Raji (cell line): ENCODE measurements around the gene BRI3.

ENCODE experiments used
- POLR2A ChIP-seq: IDR thresholded peaks from 2 replicates; pipeline ENCODE4 v1.6.1; 2011; ENCODE audit warnings: low read depth, low read length, control low read depth; ENCODE audit not compliant: insufficient read depth

The BRI3 gene

DNA sequence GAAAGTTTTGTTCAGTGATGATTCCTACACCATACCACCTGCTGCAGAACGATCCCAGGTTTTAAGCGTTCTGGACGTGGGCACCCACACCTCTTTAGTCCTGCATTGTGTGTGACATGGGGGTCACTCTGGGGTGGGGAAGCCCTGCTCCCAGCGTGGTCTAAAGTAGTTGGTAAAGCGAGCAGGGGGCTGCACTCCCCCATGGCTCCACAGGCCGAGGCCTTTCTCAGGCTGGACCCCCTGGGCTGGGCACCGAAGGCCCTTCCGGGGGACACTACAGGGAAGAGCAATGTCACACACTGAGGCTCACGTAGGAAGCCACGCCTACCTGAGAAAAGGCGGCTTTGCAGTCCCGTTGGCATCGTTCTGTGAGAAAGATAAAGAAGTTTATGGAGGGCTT, 12.3 kb downstream of the BRI3 start:
- TF ChIP-seq POLR2A = no peak

DNA sequence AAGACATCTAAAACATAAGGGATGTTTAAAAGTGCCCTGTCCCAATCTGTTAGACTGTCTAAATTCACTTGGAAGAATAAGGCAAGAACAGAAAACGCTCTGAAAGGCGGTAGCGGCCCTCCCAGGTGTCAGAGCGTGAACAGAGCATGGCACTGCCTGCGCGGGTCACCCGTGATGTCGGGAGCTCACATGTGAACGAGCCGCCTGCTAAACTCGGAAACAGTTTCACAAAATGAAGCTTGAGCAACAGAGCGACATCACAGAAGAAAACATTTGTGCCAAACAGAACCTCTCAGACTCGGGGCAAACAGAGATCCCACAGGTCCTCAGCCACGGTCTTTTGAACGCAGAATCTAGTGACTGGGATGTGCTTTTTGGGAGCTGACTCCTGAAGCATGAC, 12.8 kb downstream of the BRI3 start:
- no peak for TF ChIP-seq POLR2A

DNA sequence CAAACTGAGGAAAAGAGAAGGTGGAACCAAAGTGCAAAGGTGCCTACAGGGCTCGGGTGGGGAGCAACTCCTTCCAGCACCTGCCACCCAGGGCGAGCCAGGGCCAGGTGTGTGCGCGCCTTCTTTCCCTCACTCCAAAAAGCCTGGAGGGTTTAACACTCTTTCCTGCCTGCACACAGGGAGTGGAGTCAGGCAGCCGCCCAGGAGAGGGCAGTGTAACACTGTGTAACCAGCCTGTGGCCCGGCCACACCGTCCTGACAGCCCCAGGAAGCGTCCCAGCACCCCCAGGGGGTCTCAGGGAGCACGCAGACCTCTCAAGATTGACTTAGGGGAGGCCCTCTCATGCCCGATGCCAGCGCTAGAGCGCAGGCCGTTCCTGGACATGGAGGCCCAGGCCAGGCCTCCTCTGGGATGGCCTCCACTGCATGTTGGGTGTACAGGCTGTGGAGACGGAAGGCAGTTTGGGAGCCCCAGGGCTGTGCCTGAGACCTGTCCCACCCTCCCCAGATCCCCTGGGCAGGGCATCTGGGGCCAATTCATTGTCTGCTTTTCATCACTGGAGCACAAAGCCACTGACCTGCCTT, 13.4 kb downstream of the BRI3 start:
- no peak for TF ChIP-seq POLR2A

DNA sequence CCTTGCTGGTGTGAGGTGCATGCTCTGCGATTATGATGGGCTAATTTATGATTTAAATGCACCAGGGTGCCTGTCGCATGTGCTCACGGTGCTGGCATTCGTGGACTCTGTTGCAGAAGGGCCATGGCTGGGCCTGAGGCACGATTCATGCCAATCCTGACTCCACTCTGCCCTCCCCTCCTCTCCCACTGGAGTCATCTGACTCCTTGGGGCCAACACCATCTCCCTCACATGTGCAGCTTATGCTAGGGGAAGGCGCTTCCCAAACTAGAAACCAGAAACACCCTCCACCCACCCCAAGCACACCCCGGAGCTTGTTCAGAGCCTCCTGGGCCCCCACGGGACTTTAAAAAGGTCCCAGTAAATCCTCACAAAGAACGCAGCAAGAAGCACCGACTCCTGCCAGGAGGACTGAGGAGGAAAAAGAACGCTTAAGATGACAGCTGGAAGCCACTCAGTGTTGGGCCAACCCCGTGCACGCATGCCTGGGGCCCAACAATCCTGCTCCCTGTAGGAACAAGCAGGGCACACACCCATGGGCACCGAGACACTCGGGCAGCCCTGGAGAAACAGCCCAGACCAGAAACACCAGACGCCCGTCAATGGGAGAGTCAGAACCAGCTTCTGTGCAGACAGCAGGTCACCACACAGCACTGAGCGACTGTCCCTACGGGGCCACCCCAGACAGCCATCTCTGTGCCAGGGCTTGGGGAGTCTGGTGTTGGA, 14.1 kb downstream of the BRI3 start:
- TF ChIP-seq POLR2A = no peak

DNA sequence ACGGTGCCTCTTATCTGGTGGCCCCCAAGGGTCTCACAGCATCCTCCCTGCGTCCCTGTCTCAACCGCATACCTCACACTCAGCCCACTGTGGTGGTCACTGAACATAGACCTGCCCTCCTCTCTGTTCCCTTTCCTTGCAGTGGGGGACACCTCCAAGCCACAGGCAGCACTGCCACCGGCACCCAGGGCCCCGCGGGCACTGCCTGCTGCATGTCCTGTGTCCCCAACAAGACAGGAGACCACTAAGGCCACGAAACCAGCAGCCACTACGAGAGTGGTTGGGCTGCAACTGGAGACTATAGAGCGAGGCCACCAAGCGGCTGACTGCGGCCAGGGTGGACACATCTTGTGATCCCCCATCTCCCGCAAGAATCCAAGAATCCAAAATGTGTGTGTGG, 15.3 kb downstream of the BRI3 start:
- no peak for TF ChIP-seq POLR2A

DNA sequence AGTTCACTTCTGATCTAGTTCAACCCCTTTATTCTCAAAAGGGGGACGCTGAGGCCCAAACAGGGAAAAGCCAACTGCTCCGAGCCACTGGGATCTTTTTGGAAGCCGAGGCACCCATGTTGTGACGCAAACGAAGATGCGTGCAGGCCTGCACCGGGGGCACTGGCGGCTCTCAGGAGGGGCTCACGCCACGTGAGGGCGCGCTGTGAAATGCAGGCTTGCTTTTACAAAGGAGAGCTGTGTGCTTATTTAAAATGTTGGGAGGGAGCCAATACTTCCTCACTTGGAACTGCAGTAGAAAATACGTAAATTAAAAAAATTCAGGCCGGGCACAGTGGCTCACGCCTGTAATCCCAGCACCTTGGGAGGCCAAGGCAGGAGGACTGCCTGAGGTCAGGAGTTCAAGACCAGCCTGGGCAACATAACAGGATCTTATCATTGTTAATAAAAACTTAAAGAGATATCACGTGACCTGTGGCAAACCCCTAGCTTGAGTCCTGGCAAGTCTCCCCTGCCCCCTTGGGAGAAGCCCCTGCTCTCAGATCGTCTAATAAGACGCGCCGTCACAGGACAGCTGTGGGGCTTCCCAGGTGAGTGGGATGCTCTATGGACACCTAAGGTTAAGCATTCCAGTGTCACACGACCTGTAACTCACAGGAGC, 16.3 kb downstream of the BRI3 start:
- TF ChIP-seq POLR2A = no peak

DNA sequence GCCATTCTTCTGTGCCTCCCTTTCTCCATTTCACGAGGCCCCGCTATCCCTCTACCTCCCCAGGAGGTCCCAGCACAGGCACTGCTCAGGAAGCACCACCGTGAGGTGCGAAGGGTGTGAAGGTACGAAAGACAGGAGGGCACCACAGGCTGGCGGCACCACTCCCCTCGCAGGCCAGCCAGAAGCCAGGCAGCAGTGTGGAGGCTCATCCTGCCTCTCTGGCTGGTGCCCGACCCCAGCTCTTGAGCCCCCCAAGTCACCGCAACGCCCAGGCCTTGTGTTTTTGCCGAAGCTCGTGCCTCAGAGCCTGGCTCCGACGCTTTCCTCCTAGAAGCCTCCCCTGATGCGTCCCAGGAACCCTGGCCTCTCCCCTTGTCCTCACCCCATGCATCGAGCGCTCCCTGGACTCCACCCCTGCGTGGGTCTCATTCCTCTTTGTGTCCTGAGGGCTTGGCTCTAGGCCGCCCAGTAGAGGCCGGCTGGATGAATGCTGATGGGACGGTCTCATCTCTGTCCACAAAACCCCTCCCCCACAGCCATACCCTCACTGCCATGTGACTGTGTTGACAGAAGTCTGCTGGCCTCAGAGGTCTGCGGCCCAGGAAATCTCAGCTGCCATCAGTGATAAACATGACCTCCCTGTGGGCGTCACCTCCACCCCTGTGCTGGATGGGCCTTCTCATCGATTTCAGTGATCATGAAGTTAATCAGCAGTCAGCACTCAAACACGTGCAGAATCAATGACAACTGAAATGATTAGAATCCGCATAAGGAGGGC, 19.3 kb downstream of the BRI3 start:
- no peak for TF ChIP-seq POLR2A

DNA sequence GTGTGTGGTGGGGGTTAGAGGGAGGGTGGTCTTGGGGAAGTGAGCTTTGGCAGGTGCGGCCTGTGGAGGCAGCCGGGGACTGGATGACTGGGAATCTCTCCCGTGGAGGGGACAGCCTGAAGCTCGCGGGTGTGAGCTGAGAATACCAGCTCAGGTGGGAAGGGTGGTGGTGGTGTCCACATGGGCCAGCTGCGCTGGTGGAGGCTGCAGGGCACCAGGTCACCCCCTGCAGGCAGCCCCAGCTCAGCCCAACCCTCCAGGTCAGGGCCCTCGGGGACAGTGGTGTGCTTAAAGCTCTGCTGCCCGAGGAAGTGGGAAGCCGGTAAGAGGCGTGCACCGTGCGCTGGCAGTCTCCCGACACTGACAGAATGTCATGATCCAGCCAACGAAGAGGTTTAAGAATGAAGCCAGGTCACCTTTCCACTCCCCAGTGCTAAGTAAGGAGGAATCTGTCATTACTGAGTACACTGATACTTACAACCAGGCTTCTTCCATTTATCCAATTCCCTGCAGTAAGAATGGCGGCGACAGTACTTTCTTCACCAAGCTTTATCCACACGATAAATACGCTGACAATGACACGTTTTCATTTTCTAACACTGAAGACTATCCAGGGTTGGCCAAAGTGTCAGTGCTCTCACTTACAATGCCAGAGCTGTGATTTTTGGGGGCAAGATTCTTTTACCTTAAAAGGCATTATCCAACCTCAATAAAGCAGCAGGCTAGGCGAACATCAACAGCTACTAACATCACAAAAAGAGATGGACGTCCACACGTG, 20.4 kb downstream of the BRI3 start:
- TF ChIP-seq POLR2A = no peak

DNA sequence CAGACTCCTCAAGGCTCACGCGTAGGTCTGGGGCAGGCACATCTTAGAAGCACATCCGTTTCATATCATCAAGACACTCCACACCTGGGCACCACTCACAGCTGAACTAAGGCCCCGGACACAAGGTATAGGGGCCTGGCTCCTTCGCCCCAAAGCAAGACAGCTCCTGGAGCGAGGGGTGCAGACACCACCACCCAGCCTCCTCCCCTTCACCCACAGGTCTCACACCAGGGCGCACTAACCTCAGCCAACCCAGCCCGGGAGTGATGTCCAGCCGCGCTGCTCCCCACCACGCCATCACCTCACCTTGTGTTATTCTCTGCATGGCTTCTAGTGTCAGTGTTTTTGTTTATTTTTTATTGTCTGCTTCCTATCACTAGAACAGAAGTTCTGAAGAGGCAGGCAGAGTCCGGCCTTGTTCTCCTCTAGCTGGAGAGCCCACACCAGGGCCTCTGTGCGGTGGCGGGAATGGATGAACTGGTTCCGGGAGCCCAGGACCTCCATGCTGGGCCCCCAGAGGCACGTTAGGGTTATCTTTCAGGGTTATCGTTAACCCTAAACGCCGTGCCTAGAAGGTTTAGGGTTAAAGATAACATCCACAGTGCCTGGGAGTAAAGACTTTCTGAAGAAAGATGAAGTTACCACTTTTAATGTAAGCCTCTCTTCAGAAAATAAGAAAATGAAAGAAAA, 21.8 kb downstream of the BRI3 start:
- no peak for TF ChIP-seq POLR2A

DNA sequence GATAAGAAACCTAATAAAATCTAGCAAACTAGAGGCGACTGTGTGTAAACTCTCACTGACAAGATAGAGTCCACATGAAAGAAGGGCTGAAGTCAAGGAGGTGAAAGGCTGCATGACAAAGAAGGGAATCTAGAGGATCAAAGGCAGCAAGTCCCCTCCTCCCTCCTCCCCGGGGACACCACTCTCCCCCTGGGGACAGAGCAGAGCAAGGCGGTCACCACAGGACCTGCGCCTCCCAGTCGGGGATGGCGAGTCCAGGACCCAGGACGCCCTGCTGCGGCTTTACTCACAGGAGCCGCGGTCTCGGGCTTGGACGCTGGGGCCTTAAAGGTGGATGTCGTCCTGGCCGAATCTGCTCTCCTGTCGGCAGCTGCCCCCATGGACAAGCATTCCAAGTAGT, 22.4 kb downstream of the BRI3 start:
- no peak for TF ChIP-seq POLR2A

DNA sequence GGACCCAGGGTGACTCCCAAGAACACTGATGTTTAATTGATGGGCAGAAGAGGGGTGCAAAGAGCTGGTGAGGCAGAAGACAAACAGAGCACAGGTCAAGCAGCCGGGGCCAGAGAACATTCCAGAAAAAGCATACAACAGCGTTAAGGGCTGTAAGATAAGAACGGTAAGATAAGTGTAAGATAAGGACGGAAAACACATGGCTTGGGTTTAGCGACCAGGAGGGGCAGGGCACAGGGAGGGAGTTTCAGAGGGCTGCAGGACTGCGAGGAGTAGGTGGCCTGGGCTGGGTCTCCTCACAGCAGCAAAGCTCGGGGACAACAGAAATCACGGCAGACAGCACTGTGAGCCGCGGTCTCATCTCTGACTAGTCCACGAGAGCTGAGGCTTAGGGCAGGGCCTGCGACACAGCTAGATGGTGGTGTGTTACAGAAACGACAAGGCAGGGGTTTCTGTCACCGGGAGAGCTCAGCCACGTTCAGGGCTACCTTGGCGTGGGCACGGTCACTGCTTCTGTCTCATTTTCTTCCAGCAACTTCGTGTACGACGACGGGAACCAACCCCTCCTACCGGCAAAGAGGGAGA, 24.6 kb downstream of the BRI3 start:
- no peak for TF ChIP-seq POLR2A

DNA sequence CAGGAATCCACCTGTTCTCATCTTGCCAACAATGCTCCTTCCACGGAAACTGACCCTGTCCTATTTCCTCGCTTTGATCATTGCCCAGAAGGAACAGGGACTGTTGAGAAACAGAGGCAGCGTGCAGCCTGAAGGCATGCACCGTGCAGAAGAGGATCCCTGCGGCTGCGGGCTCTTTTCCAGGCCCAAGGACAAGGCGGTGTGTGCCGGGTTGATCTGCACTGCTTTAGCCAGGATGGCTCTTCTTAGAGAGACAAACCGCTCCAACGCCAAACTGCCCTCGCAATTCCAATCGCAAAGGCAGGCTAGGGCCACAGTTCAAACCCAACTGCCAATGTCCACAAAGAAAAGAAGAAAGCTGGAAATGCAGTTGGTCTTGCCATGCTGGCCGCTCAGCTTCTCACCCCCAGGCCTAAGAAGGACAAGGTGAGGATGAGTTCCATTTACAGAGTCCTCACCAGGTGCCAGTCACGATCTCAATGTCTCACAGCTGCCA, 26.5 kb downstream of the BRI3 start:
- no peak for TF ChIP-seq POLR2A

DNA sequence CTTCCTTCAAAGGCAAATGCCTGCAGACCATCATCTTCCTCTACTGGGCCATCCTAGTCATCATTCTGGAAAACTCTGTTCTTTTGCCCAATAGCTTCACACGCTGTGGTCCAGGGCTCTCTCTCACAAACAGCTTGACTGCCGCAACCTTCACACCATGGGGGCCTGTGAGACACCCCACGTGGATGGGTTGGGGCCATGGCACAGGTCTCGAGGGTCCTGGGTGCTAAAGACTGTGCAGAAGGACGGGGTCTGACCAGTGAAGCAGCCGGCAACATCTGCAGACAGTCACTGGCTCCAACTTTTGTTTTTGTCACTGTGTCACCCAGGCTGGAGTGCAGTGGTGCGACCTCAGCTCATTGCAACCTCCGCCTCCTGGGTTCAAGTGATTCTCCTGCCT, 28.1 kb downstream of the BRI3 start:
- no peak for TF ChIP-seq POLR2A

DNA sequence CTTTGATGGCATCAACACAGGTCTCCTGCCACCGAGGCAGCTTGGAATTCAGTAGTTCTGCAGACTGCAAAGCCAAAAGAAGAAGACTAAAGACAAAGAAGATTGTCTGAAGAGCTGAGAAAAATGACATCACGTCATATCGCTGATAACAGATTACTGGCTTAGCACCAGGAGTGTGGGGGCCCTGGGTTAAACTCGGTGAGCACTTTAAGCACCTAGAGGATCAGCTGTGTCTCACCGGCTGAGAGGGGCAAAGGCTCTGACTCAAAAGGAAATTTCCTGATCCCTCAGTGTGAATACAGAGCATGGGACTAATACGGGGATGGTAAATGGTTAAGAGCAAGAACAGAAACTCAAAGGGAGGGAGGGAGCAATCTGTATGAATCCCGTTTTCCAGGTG, 30.7 kb downstream of the BRI3 start:
- TF ChIP-seq POLR2A = no peak

DNA sequence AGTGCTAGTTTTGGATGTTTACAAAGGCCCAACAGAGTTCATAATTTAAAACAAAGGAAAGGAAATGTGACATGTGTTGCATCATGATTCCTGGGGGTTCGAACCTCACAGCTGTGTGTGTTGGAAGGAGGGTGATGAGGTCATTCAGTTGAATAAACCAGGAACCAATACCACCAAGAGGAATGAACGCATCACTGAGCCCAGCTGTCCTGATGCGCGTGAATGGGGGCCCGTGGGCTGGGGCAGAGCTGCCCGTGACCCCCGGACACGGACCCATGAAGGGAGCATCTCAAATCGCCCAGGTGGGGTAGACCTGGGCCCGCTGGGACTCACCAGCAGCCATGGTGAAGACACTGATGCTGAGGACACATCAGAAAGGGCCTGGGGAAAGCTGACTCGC, 33.0 kb downstream of the BRI3 start:
- TF ChIP-seq POLR2A = no peak
